Lung (tissue), 12 donors: Measurements from ENCODE around the gene NCOA3. TPM values are rescaled to one million over a fixed set of nuclear protein-coding genes. Genes with fewer than 3 reads are reported as not detected.

Experiments
- ATAC-seq: fragments of 200-7000 bp; cut with Tn5 transposase; one replicate; pipeline ENCODE4 v1.9.1; 2020; ENCODE audit warnings: moderate number of reproducible peaks; ENCODE audit not compliant: insufficient read depth, low FRiP score
- DNase-seq, 3 donors: peaks; one replicate each; pipeline ENCODE4 v3.0.0-alpha.2; 2013 to 2017
- H3K27ac ChIP-seq, 2 donors: one replicate each; pipeline ENCODE4 v1.5.1; 2013; ENCODE audit warnings: mild to moderate bottlenecking in 2 of 2, moderate library complexity in 2 of 2, control low read depth in 1 of 2, inconsistent platforms in 1 of 2, low read depth in 1 of 2, low read length in 1 of 2
- H3K27me3 ChIP-seq, 3 donors: one replicate each; pipeline ENCODE4 v1.5.1; 2013; ENCODE audit warnings: low read length in 2 of 3; ENCODE audit not compliant: control insufficient read depth in 3 of 3, insufficient read depth in 3 of 3
- H3K36me3 ChIP-seq, 4 donors: one replicate each; pipeline ENCODE4 v1.5.1; 2013; ENCODE audit warnings: low read length in 4 of 4, mild to moderate bottlenecking in 1 of 4, moderate library complexity in 1 of 4; ENCODE audit not compliant: control insufficient read depth in 4 of 4, insufficient read depth in 4 of 4
- H3K4me1 ChIP-seq, 5 donors: one replicate each; pipeline ENCODE4 v1.5.1; 2013; ENCODE audit warnings: low read length in 5 of 5, mild to moderate bottlenecking in 2 of 5, moderate library complexity in 1 of 5; ENCODE audit not compliant: control insufficient read depth in 5 of 5, insufficient read depth in 5 of 5
- H3K4me3 ChIP-seq: one replicate; pipeline ENCODE4 v1.5.1; 2013; ENCODE audit warnings: mild to moderate bottlenecking, control low read depth, moderate library complexity
- H3K9ac ChIP-seq, 2 donors: one replicate each; pipeline ENCODE4 v1.5.1; 2013; ENCODE audit warnings: low read length in 2 of 2, control low read depth in 1 of 2; ENCODE audit not compliant: insufficient read depth in 1 of 2
- H3K9me3 ChIP-seq, 4 donors: one replicate each; pipeline ENCODE4 v1.5.1; 2013; ENCODE audit warnings: low read length in 3 of 4, mild to moderate bottlenecking in 1 of 4, moderate library complexity in 1 of 4; ENCODE audit not compliant: control insufficient read depth in 4 of 4, insufficient read depth in 3 of 4
- CTCF ChIP-seq: IDR thresholded peaks from 2 replicates; pipeline ENCODE4 v1.5.1; 2012; ENCODE audit warnings: mild to moderate bottlenecking; ENCODE audit errors: control extremely low read depth, extremely low read depth
- WGBS, 2 donors: extraction: QIAGEN DNeasy Blood & Tissue Kit; methylation state at CpG; one replicate each; pipeline ENCODE4 v1.1.7; 2013; 5-methylcytosine and 5-hydroxymethylcytosine counted together
- polyA plus RNA-seq, 2 donors: library from polyadenylated mRNA; stranded (reverse); fragments of 200-250 nt; gene quantifications; one replicate each; pipeline ENCODE4 v1.2.1, GENCODE V29; 2013
- total RNA-seq, 2 donors: library from RNA; depleted of rRNA in 1 of 2; stranded (reverse); fragments of >200 nt in 1 of 2; gene quantifications; one replicate each; pipeline ENCODE4 v1.2.1, GENCODE V29; 2014 to 2021
- donor health status: control.
- donor health status: control.
- donor health status: Bipolar disorder and iron deficiency.
- donor health status: healthy.
- donor health status: DM: yes; HTN: yes; CAD: no.

NCOA3 gene
- total and polyA plus RNA-seq, 4 donors: 5.5 to 69.4 (median 22.6) TPM

DNA sequence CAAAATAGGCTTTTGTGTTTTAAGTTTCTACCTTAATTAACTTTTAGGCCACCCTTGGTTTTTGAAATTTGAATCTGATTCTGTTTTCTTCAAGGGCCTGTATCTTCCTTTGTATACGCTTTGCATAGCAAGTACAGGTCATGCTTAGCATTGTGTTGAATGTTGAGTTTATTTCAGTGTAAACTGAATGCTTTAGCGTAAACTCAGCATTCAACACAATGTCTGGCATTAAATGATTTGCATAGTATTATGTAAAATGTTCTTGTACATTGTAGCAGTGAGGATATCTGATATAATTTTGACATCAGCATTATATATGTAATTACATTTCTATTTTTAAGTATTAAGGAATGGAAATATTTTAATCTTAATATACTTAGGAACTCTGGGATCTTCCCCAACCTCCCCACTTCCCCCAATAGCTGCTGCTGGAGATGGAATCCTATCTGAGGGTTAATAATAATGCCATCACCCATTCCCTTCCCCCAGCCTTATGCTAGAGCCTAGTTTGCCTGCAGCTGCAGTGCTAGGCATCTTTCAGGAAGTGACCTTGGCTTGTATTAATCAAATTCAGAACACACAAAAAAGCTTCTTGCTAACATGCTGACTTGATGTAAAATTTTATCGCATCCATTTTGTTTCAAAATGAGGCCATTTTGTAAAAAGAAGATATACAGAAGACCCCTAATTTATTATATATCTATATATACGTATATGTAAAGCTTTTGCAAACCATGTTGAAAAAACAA is 73.1 kb downstream of the NCOA3 start:
- Histone ChIP-seq H3K36me3 (peaks cover 0 to 5% (median 2%) of the 10 kb centered on the region in 4 donors), H3K27me3 (no peaks in the 10 kb centered on the region), H3K9ac (no peak overlapping the region), H3K27ac (no peak overlapping the region), H3K4me1 (peaks cover 5 to 58% (median 30%) of the 10 kb centered on the region in 5 donors), H3K4me3 (no peak overlapping the region), H3K9me3 (peaks cover 0 to 6% (median 1%) of the 10 kb centered on the region in 4 donors)
- no peak for TF ChIP-seq CTCF
- 61 to 71% methylated on average over 4 of the region's 4 CpGs for WGBS, 2 donors
- peak; percentile 44 to 79 (median 79) for DNase-seq
- no peak for ATAC-seq

- TF ChIP-seq CTCF: no peak
- Histone ChIP-seq H3K9me3 (peaks cover 0 to 2% (median under 1%) of the 10 kb centered on the region in 4 donors), H3K27me3 (no peaks in the 10 kb centered on the region), H3K4me3 (no peak overlapping the region), H3K9ac (peak overlapping the region in 1 of 2 donors; percentile 57), H3K4me1 (peaks cover 8 to 61% (median 36%) of the 10 kb centered on the region in 5 donors), H3K27ac (peak overlapping the region; percentile 3 to 6), H3K36me3 (peaks cover 0 to 3% (median 2%) of the 10 kb centered on the region in 4 donors)
- 5% methylated on average over 4 of the region's 4 CpGs for WGBS, 2 donors
- DNase-seq (peak; percentile 92 to 98 (median 98)), ATAC-seq (peak; percentile 86)
Measured at GRCh38 chr20:47576516-47577033, 74.9 kb downstream of the NCOA3 start.

GRCh38 chr20:47577314-47577713 is 75.6 kb downstream of the NCOA3 start:
- DNase-seq: no peak
- Histone ChIP-seq H3K4me1 (peaks cover 9 to 61% (median 38%) of the 10 kb centered on the region in 5 donors), H3K27me3 (no peaks in the 10 kb centered on the region), H3K4me3 (no peak overlapping the region), H3K36me3 (peaks cover 0 to 2% (median 0%) of the 10 kb centered on the region in 4 donors), H3K27ac (peak overlapping the region in 1 of 2 donors; percentile 50), H3K9ac (peak overlapping the region in 1 of 2 donors; percentile 57), H3K9me3 (no peaks in the 10 kb centered on the region)
- ATAC-seq: no peak
- no peak for TF ChIP-seq CTCF
